ENCODE data around the gene CD80. TPM values are rescaled to one million over a fixed set of nuclear protein-coding genes. Genes with fewer than 3 reads are reported as not detected.

CD80 gene
- total RNA-seq, 6 experiments from 2014 or later, result 0.26 to 1.3 (median 0.51) TPM

GRCh38 chr3:119524931-119525662, 34.3 kb downstream of the CD80 start:
- DNase-seq, result no peak
- peak in 3 of 4 donors; percentile 36 to 48 (median 45) for ATAC-seq
- H3K27me3 ChIP-seq, result no peaks in the 10 kb centered on the region
- no peak overlapping the region for H3K27ac ChIP-seq
- WGBS (ENCODE audit: insufficient coverage, low coverage, low lambda C conversion rate, missing lambda C conversion rate), result 75% methylated on average over 4 of the region's 4 CpGs
- no peaks in the 10 kb centered on the region for H3K4me1 ChIP-seq
- H3K4me3 ChIP-seq, result no peak overlapping the region
- peaks cover 0 to 29% (median 14%) of the 10 kb centered on the region in 4 donors for H3K36me3 ChIP-seq
- intact Hi-C loops (cut with DNase I), result no loop called here
- no peaks in the 10 kb centered on the region for H3K9me3 ChIP-seq
- peak in 3 of 4 donors; percentile 23 to 27 (median 27) for TF ChIP-seq CTCF (IDR thresholded peaks at IDR 0.05)
- no peak for TF ChIP-seq POLR2A (IDR thresholded peaks at IDR 0.05)

- H3K4me1 ChIP-seq, result no peaks in the 10 kb centered on the region
- no peak for DNase-seq
- WGBS (ENCODE audit: insufficient coverage, low coverage, low lambda C conversion rate, missing lambda C conversion rate), result 100% methylated on average over 1 of the region's 1 CpG
- no peak for ATAC-seq
- H3K4me3 ChIP-seq, result no peak overlapping the region
- no peaks in the 10 kb centered on the region for H3K9me3 ChIP-seq
- H3K27ac ChIP-seq, result no peak overlapping the region
- TF ChIP-seq CTCF (IDR thresholded peaks at IDR 0.05), result no peak
- H3K36me3 ChIP-seq, result peaks cover 0 to 79% (median 29%) of the 10 kb centered on the region in 4 donors
- no peaks in the 10 kb centered on the region for H3K27me3 ChIP-seq
- intact Hi-C loops (cut with DNase I), result no loop called here
These were observed 41.4 kb downstream of the CD80 start for GRCh38 chr3:119518026-119518425.

GRCh38 chr3:119517112-119517511, 42.3 kb downstream of the CD80 start:
- peaks cover 0 to 73% (median 29%) of the 10 kb centered on the region in 4 donors for H3K36me3 ChIP-seq
- ATAC-seq, result no peak
- TF ChIP-seq CTCF (IDR thresholded peaks at IDR 0.05), result no peak
- no peak for TF ChIP-seq POLR2A (IDR thresholded peaks at IDR 0.05)

GRCh38 chr3:119514637-119515036, 44.8 kb downstream of the CD80 start:
- intact Hi-C loops (cut with DNase I), result no loop called here
- TF ChIP-seq POLR2A (IDR thresholded peaks at IDR 0.05) (no peak), CTCF (IDR thresholded peaks at IDR 0.05) (no peak)
- WGBS (ENCODE audit: insufficient coverage, low coverage, low lambda C conversion rate, missing lambda C conversion rate), result 96% methylated on average over 2 of the region's 2 CpGs
- H3K36me3 ChIP-seq, result peaks cover 0 to 70% (median 21%) of the 10 kb centered on the region in 4 donors
- no peaks in the 10 kb centered on the region for H3K4me1 ChIP-seq
- ATAC-seq (no peak), DNase-seq (no peak)
- H3K27ac ChIP-seq, result no peak overlapping the region
- H3K27me3 ChIP-seq, result no peaks in the 10 kb centered on the region
- H3K9me3 ChIP-seq, result no peaks in the 10 kb centered on the region
- H3K4me3 ChIP-seq, result no peak overlapping the region

More at GRCh38 chr3:119517112-119517511, 42.3 kb downstream of the CD80 start:
- H3K4me1 ChIP-seq, result no peaks in the 10 kb centered on the region
- H3K27me3 ChIP-seq, result no peaks in the 10 kb centered on the region
- no peak overlapping the region for H3K4me3 ChIP-seq
- DNase-seq, result no peak
- intact Hi-C loops (cut with DNase I), result no loop called here
- H3K27ac ChIP-seq, result no peak overlapping the region
- no peaks in the 10 kb centered on the region for H3K9me3 ChIP-seq
- WGBS (ENCODE audit: insufficient coverage, low coverage, low lambda C conversion rate, missing lambda C conversion rate), result 88% methylated on average over 2 of the region's 2 CpGs

All from right lobe of liver (tissue), 6 donors.